Erythroblast (primary cell): ENCODE results near the gene CRY1.

Experiments
- GATA1 ChIP-seq: IDR thresholded peaks from 2 replicates; pipeline ENCODE4 v1.6.1; 2011; ENCODE audit warnings: low read depth, mild to moderate bottlenecking, control low read depth, low read length, moderate library complexity
- POLR2A ChIP-seq: IDR thresholded peaks from 2 replicates; pipeline ENCODE4 v1.6.1; 2011; ENCODE audit warnings: mild to moderate bottlenecking, low read length

DNA sequence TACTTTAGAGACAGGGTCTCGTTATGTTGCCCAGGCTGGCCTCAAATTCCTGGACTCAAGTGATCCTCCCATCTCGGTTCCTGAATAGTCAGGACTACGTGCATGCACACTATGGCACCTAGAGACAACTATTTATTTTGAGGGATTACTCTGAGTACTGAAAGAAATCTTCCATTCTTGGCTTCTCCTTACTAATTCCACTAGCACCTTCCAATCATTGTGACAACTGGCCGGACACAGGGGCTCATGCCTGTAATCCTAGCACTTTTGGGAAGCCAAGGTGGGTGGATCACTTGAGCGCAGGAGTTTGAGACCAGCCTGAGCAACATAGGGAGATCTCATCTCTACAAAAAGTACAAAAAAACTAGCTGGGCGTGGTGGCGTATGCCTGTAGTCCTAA lies 64.3 kb downstream of the CRY1 start:
- TF ChIP-seq POLR2A (no peak), GATA1 (no peak)
